ENCODE results near the gene U2SURP. TPM values are rescaled to one million over a fixed set of nuclear protein-coding genes. Genes with fewer than 3 reads are reported as not detected.

Gene U2SURP
- total RNA-seq, 1 donor from 2014 or later, result 152 TPM

DNA sequence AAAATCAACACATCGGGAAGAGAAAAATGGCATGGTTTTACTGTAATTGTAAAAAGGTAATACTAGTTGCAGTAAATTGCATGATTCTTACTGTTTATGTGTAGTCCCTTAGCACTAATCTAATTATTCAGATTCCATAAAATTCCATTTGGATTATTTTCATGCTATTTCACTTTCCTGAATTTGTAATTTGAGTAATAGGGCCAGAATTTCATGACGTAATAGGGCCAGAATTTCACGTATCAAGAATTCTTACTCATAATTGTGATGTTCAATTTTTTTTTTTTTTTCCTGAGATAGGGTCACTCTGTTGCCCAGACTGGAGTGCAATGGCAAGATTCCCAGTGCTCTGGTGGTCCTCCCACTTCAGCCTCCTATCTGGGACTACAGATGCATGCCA is 2.9 kb upstream of the U2SURP start:
- Mint-ChIP-seq H3K36me3 (ENCODE audit: low read depth) (no peaks in the 10 kb centered on the region), H3K4me3 (peak overlapping the region; percentile 33), H3K9me3 (no peaks in the 10 kb centered on the region), H3K4me1 (peaks cover 41% of the 10 kb centered on the region), H3K27me3 (ENCODE audit: low read depth) (no peaks in the 10 kb centered on the region), H3K27ac (ENCODE audit: unreplicated experiment) (no peak overlapping the region)
- TF ChIP-seq CTCF (conservative IDR thresholded peaks at IDR 0.05), result no peak
- DNase-seq (ENCODE audit: low read depth, low spot score), result no peak

- Mint-ChIP-seq H3K36me3 (ENCODE audit: low read depth) (no peaks in the 10 kb centered on the region), H3K4me3 (peak overlapping the region; percentile 99), H3K4me1 (peaks cover 39% of the 10 kb centered on the region), H3K9me3 (no peaks in the 10 kb centered on the region), H3K27ac (ENCODE audit: unreplicated experiment) (peak overlapping the region; percentile 99), H3K27me3 (ENCODE audit: low read depth) (no peaks in the 10 kb centered on the region)
- no peak for TF ChIP-seq CTCF (conservative IDR thresholded peaks at IDR 0.05)
- DNase-seq (ENCODE audit: low read depth, low spot score), result no peak
Measured at GRCh38 chr3:142999881-143000280, 1.5 kb upstream of the U2SURP start.

DNA sequence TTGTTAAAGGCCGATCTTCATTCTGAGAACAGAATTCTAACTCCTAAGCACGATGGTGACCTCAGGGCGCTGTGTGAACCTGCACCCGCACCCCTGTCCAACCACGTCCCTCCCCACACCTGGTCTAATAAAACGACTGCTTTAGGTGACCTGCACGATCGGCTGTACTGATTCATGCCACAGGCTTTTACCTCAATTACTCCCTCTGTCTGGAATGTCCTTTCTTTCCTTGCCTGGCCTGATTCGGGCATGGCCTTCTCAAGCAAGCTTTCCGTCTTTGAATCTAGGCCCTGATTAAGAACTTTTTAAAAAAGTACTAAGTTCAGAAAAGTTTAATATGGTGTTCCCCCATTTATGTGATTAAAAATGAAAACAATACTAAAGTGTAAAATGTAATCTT is 842 bp upstream of the U2SURP start:
- peaks cover 40% of the 10 kb centered on the region for H3K4me1 Mint-ChIP-seq
- no peaks in the 10 kb centered on the region for H3K27me3 Mint-ChIP-seq (ENCODE audit: low read depth)
- peak overlapping the region; percentile 99 for H3K4me3 Mint-ChIP-seq
- TF ChIP-seq CTCF (conservative IDR thresholded peaks at IDR 0.05), result no peak
- peak overlapping the region; percentile 99 for H3K27ac Mint-ChIP-seq (ENCODE audit: unreplicated experiment)
- no peak for DNase-seq (ENCODE audit: low read depth, low spot score)
- no peaks in the 10 kb centered on the region for H3K36me3 Mint-ChIP-seq (ENCODE audit: low read depth)
- no peaks in the 10 kb centered on the region for H3K9me3 Mint-ChIP-seq

GRCh38 chr3:143001034-143001368 is 369 bp upstream of the U2SURP start:
- no peak for DNase-seq (ENCODE audit: low read depth, low spot score)
- no peaks in the 10 kb centered on the region for H3K36me3 Mint-ChIP-seq (ENCODE audit: low read depth)
- H3K27me3 Mint-ChIP-seq (ENCODE audit: low read depth), result no peaks in the 10 kb centered on the region
- H3K4me3 Mint-ChIP-seq, result peak overlapping the region; percentile 99
- H3K9me3 Mint-ChIP-seq, result no peaks in the 10 kb centered on the region
- H3K4me1 Mint-ChIP-seq, result peaks cover 40% of the 10 kb centered on the region
- TF ChIP-seq CTCF (conservative IDR thresholded peaks at IDR 0.05), result no peak
- peak overlapping the region; percentile 99 for H3K27ac Mint-ChIP-seq (ENCODE audit: unreplicated experiment)

DNA sequence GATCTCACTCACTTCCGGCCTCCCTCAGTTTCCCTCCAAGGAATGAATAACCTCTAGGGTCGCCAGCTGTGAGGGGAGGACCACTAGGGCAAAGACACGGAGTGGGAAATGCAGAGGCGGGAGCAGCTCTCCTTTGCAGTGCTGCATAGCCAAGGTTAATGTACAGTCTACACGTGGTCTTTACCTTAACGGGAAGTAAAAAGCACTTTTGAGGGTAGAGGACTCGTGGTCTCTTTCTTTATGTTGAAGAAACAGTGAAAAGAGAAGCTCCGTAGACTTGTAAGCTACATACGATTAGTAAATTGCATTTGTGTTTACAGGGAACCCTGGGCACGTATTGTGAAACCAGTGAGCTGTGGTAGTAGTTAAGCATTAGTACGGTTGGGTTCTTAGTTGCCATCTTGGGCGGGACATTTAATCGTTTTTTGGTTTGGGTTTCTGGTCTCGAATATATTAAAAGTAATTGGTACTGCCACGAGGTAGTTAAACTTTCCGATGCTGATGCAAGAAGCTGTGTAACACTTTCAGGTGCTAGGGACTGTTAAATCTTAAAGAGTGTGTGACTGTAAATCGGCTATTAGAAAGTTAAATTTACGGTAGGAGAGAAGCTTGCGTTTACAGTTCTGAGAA is 828 bp downstream of the U2SURP start:
- Mint-ChIP-seq H3K4me1 (peaks cover 40% of the 10 kb centered on the region), H3K27me3 (ENCODE audit: low read depth) (no peaks in the 10 kb centered on the region), H3K9me3 (no peaks in the 10 kb centered on the region), H3K4me3 (peak overlapping the region; percentile 99), H3K27ac (ENCODE audit: unreplicated experiment) (peak overlapping the region; percentile 99), H3K36me3 (ENCODE audit: low read depth) (no peaks in the 10 kb centered on the region)
- DNase-seq (ENCODE audit: low read depth, low spot score), result no peak
- TF ChIP-seq CTCF (conservative IDR thresholded peaks at IDR 0.05), result no peak

Data from neural crest cell (in vitro differentiated cells).